Measurements from ENCODE around the gene PDGFA.

The PDGFA gene

DNA sequence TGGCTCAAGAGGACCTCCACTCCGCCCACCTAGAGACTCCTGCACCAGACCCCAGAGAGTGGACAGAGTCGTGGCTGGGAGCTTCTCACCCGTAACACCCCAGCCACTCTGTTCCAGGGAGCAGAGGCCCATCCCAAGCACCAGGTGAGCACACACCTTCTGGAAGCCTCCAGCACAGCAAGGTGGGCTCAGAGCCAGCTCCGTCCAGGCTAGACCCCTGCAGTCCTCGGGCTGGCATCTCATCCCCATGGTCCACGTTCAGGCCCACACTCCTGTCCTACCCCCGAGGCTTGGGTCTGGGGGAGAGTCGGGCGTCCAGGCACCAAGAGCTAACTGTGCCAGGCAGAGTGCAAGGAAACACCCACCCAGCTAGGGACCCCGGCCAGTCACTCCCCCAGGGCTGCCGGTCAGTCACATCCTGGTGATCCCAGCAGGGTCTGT, 13.2 kb downstream of the PDGFA start:
- Histone ChIP-seq H3K4me3 (ENCODE audit: low read length) (no peak overlapping the region), H3K9ac (ENCODE audit: low read length) (no peak overlapping the region), H3K9me3 (ENCODE audit: control insufficient read depth, low read length) (no peaks in the 10 kb centered on the region), H3K36me3 (ENCODE audit: control insufficient read depth, insufficient read depth, low read length, severe bottlenecking) (no peaks in the 10 kb centered on the region), H3K4me1 (ENCODE audit: control insufficient read depth, insufficient read depth, low read length) (peaks cover 7% of the 10 kb centered on the region), H3K27me3 (replicated peaks; ENCODE audit: control insufficient read depth, insufficient read depth, low read length) (no peaks in the 10 kb centered on the region)
- no peak for DNase-seq (ENCODE audit: low read depth)

DNA sequence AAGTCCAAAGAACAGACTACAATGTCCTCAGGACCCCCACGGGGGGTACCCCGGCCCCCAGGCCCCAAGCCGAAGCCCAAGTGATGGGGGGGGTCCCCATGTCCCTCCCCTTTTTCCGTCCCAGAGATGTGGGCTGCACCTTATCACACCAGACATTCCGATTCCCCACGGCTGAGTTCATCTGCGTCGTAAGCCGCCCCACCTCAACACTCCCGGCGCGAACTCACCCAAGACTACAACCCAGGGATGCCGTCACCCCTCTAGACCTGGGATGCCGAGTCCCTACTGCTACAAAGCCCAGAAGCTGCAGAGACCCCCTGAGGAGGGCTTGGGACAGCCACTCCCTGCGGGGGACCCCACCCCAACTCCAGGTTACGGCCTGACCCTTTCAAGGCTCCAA, 14.5 kb downstream of the PDGFA start:
- Histone ChIP-seq H3K36me3 (ENCODE audit: control insufficient read depth, insufficient read depth, low read length, severe bottlenecking) (peaks cover 1% of the 10 kb centered on the region), H3K4me3 (ENCODE audit: low read length) (no peak overlapping the region), H3K27me3 (replicated peaks; ENCODE audit: control insufficient read depth, insufficient read depth, low read length) (no peaks in the 10 kb centered on the region), H3K9me3 (ENCODE audit: control insufficient read depth, low read length) (no peaks in the 10 kb centered on the region), H3K9ac (ENCODE audit: low read length) (no peak overlapping the region), H3K4me1 (ENCODE audit: control insufficient read depth, insufficient read depth, low read length) (peaks cover 7% of the 10 kb centered on the region)
- no peak for DNase-seq (ENCODE audit: low read depth)

DNA sequence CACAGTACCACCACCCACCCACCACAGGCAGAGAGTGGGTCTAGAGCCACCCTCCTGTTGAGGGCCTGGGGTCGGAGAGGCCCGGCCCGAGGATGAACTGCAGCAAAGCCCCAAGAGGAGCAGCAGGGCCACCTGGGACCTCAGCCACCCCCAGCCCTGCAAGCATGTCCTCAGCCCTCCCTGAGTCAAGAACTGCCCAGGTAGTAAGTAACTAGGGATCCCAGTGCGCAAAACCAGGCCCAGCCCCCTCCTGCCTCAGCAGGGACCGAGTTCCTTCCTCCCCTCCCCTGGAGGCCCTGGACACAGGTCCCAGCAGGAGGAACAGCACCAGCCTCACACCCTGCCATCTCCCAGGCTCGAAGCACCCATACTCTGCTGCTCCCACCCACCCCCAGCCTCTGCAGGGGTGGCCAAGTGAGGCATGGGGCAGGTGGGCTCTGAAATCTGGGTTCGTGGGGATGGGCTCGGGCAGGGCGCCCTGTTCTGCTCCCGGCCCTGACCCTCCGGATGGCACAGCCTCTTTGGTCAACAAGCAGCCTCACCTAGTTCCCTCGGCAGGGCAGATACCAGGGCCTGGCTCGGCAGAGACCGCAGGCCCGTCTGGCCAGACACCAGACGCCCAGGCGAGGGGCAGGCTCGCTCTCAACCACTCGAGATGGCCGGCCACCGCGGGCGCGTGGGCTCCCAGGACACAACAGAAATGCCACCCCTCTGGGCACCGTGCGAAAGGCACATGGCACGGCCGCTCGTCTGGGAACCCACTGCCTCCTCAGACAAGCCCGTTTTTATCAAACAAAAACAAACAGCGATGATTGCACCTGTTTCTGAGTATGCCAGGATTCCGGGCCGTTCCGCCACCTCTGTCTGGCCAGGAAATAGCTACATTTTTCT, 15.2 kb downstream of the PDGFA start:
- H3K36me3 ChIP-seq (ENCODE audit: control insufficient read depth, insufficient read depth, low read length, severe bottlenecking), result peaks cover 4% of the 10 kb centered on the region
- no peaks in the 10 kb centered on the region for H3K9me3 ChIP-seq (ENCODE audit: control insufficient read depth, low read length)
- DNase-seq (ENCODE audit: low read depth), result no peak
- peaks cover 7% of the 10 kb centered on the region for H3K4me1 ChIP-seq (ENCODE audit: control insufficient read depth, insufficient read depth, low read length)
- no peaks in the 10 kb centered on the region for H3K27me3 ChIP-seq (replicated peaks; ENCODE audit: control insufficient read depth, insufficient read depth, low read length)
- peak overlapping the region; percentile 52 for H3K9ac ChIP-seq (ENCODE audit: low read length)
- H3K4me3 ChIP-seq (ENCODE audit: low read length), result no peak overlapping the region

DNA sequence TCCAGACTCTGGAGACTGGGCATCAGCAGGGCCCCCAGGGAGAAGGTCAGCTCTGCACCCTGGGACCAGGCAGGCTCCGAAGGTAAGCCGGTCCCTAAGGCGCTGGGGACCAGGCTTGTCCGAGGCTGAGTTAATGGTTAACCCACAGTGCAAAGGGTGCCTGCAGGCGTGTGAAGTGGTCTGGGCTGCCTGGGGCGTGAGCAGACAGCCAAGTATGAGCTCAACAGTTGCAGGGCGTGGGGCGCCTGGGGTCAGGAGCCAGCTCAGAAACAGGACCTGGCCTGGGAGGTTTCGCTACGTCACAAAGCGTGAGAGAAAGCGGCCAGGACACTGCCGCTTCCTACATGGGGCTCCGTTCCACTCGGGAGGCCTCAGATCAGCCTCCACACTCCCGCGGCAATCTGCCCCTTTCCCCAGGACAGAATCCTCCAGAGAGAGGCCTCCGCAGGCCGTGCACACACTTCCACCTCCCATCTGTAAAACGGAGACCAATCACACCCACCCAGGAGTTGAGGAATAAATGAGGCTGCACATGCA, 16.0 kb downstream of the PDGFA start:
- no peaks in the 10 kb centered on the region for H3K27me3 ChIP-seq (replicated peaks; ENCODE audit: control insufficient read depth, insufficient read depth, low read length)
- H3K4me1 ChIP-seq (ENCODE audit: control insufficient read depth, insufficient read depth, low read length), result peaks cover 7% of the 10 kb centered on the region
- DNase-seq (ENCODE audit: low read depth), result no peak
- H3K36me3 ChIP-seq (ENCODE audit: control insufficient read depth, insufficient read depth, low read length, severe bottlenecking), result peaks cover 4% of the 10 kb centered on the region
- no peaks in the 10 kb centered on the region for H3K9me3 ChIP-seq (ENCODE audit: control insufficient read depth, low read length)
- no peak overlapping the region for H3K4me3 ChIP-seq (ENCODE audit: low read length)
- peak overlapping the region; percentile 52 for H3K9ac ChIP-seq (ENCODE audit: low read length)

DNA sequence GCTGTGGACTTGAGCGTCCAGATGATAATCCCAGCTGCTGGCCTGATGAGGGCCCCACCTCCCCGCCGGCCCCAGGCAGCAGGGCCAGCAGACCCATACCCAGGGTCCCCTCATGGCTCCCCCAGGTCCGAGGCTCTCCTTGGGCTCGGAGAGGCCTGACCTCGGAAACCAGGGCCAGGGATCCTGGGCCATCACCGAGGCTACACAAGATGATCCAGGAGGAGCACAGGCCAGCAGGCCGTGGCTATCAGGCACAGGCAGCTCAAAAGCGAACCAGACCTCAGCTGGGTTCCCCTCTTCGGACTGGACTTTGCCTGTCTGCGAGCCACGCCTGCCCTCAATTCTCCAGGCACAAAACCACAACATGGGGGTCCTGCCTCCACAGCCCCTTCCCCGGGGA, 17.4 kb downstream of the PDGFA start:
- H3K36me3 ChIP-seq (ENCODE audit: control insufficient read depth, insufficient read depth, low read length, severe bottlenecking), result peaks cover 4% of the 10 kb centered on the region
- peaks cover 7% of the 10 kb centered on the region for H3K4me1 ChIP-seq (ENCODE audit: control insufficient read depth, insufficient read depth, low read length)
- H3K27me3 ChIP-seq (replicated peaks; ENCODE audit: control insufficient read depth, insufficient read depth, low read length), result no peaks in the 10 kb centered on the region
- H3K9ac ChIP-seq (ENCODE audit: low read length), result no peak overlapping the region
- no peaks in the 10 kb centered on the region for H3K9me3 ChIP-seq (ENCODE audit: control insufficient read depth, low read length)
- no peak overlapping the region for H3K4me3 ChIP-seq (ENCODE audit: low read length)
- no peak for DNase-seq (ENCODE audit: low read depth)

DNA sequence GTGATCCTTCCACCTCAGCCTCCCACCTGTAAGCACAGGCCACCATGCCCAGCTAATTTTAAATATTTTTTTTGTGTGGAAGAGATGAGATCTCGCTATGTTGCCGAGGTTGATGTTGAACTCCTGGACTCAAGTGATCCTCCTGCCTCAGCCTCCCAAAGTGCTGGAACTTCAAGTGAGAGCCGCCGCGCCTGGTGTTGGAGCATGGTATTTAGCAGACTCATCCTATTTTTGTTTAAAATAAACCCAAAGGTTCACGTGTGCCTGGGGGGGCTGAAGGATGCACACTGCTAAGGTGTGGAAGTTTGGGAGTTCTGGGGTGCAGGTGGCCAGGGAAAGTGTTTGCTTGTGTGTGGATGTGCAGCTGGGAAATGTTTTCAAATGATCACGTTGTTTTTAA, 18.1 kb downstream of the PDGFA start:
- Histone ChIP-seq H3K27me3 (replicated peaks; ENCODE audit: control insufficient read depth, insufficient read depth, low read length) (no peaks in the 10 kb centered on the region), H3K9me3 (ENCODE audit: control insufficient read depth, low read length) (no peaks in the 10 kb centered on the region), H3K9ac (ENCODE audit: low read length) (no peak overlapping the region), H3K4me1 (ENCODE audit: control insufficient read depth, insufficient read depth, low read length) (peaks cover 7% of the 10 kb centered on the region), H3K36me3 (ENCODE audit: control insufficient read depth, insufficient read depth, low read length, severe bottlenecking) (peaks cover 4% of the 10 kb centered on the region), H3K4me3 (ENCODE audit: low read length) (no peak overlapping the region)
- no peak for DNase-seq (ENCODE audit: low read depth)

DNA sequence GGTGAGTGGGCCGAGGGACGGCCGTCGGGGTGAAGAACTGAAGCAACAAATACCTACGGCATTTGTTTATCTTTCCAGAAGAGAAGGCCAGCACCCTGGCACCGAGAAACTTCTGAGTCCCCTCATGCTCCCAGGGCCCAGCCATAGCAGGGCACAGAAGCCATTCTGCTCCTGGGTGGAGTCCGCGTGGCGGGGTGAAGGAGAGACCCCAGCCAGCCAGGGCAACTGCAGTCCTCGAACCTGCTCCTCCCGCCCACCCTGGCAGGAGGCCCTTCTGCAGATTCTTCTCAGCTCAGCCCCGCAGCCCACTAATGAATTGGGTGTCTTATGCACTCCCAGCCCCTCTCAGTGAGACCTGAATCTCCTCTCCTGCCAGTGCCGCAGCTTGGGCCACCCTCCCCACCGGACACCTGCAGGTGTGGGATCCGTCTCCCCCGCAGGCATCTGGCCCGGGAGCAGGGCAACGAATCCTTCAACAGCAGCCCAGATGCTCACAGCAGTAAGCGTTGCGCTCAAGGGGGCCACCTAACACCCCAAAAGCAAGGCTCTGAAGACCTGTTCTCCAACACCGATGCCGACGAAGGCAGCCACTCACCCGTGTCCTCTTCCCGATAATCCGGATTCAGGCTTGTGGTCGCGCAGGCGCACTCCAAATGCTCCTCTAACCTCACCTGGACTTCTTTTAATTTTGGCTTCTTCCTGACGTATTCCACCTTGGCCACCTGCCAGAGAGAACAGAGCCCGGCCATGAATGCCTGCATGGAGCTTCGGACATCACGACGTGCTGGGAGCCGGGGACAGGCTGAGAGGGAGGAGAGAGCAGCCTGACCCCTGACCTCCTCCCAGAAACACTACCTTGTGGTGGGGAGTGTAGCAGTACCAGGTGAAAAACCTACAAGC, 18.9 kb downstream of the PDGFA start:
- Histone ChIP-seq H3K36me3 (ENCODE audit: control insufficient read depth, insufficient read depth, low read length, severe bottlenecking) (peaks cover 4% of the 10 kb centered on the region), H3K27me3 (replicated peaks; ENCODE audit: control insufficient read depth, insufficient read depth, low read length) (no peaks in the 10 kb centered on the region)

DNA sequence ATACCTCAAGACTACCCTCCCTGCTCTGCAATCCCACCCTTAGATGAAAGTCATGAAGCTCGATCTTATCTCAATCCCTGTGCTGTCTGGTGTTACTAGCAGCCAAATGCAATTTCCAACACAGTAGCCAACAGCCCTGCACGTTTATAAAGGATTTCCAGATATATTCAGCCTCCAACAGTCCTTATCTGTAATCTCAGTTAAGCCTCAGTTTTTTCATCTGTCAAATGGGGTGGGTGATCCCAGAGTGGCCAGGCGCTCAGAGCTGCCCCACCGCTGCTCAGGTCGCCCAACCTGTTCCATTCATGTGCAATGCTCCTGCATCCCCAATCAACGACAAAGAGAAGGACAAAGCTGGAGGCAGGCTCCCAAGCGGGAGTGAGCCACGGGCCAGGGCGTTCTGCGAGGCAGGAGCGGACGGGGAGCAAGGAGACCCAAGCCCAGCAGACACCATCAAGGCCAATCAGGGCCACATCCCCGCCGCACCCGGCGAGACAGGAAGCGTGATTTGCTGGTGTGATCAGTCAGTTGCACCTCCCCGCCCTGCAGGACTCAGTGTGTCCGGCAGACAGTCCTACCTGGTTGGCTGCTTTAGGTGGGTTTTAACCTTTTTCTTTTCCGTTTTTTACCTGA, 19.7 kb downstream of the PDGFA start:
- H3K36me3 ChIP-seq (ENCODE audit: control insufficient read depth, insufficient read depth, low read length, severe bottlenecking), result peaks cover 4% of the 10 kb centered on the region
- H3K27me3 ChIP-seq (replicated peaks; ENCODE audit: control insufficient read depth, insufficient read depth, low read length), result no peaks in the 10 kb centered on the region
- H3K4me3 ChIP-seq (ENCODE audit: low read length), result no peak overlapping the region
- no peaks in the 10 kb centered on the region for H3K9me3 ChIP-seq (ENCODE audit: control insufficient read depth, low read length)
- DNase-seq (ENCODE audit: low read depth), result no peak
- H3K9ac ChIP-seq (ENCODE audit: low read length), result no peak overlapping the region
- peaks cover 7% of the 10 kb centered on the region for H3K4me1 ChIP-seq (ENCODE audit: control insufficient read depth, insufficient read depth, low read length)

More for the DNA sequence above, 18.9 kb downstream of the PDGFA start:
- Histone ChIP-seq H3K4me3 (ENCODE audit: low read length) (no peak overlapping the region), H3K4me1 (ENCODE audit: control insufficient read depth, insufficient read depth, low read length) (peaks cover 7% of the 10 kb centered on the region), H3K9me3 (ENCODE audit: control insufficient read depth, low read length) (no peaks in the 10 kb centered on the region), H3K9ac (ENCODE audit: low read length) (no peak overlapping the region)
- DNase-seq (ENCODE audit: low read depth), result no peak

DNA sequence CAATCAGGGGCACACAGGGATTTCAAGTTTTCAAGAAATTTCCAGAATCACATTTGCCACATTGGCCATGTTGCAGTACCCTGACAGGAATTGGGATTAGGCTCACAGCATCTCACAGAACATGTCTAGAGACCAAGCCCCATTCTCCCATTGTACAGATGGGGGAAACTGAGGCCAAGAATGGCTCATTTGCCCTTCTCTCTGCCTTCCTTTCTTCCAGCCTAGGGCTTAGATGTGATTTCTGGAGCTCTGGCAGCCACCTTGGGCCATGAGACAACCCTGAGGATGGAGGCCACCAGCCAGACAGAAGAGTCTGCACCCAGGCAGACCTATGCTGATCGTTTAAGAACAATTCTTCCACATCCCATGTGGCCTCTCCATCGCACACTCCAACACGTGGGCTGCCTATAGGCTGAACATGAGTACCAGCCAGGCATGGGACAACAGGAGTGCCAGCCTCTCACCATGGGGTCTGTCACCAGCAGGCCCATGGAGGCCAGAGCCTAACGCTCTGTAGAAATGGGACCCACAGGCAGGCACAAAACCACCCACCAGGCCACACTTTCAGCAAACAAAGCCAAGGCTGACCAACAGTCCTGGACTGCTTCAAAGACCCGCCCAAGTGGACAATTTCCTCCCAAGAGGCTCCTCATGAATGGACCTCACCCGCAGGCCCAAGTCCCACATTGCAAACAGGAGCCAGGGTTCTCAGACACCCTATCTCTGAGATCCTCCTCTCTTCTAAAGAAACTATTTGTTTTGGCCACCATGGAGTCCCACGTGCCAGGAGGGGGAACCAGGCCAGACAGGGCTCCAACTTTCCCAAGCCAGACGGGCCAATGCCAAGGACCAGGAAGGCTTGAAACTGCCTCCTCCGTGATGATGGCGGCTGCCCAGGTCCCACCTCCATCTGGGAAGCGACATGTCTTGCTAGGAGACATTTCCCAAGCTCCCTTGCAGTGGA, 20.7 kb downstream of the PDGFA start:
- H3K4me3 ChIP-seq (ENCODE audit: low read length), result no peak overlapping the region
- peaks cover 7% of the 10 kb centered on the region for H3K4me1 ChIP-seq (ENCODE audit: control insufficient read depth, insufficient read depth, low read length)
- H3K9ac ChIP-seq (ENCODE audit: low read length), result no peak overlapping the region
- peaks cover 4% of the 10 kb centered on the region for H3K36me3 ChIP-seq (ENCODE audit: control insufficient read depth, insufficient read depth, low read length, severe bottlenecking)
- no peaks in the 10 kb centered on the region for H3K27me3 ChIP-seq (replicated peaks; ENCODE audit: control insufficient read depth, insufficient read depth, low read length)
- H3K9me3 ChIP-seq (ENCODE audit: control insufficient read depth, low read length), result no peaks in the 10 kb centered on the region
- no peak for DNase-seq (ENCODE audit: low read depth)

DNA sequence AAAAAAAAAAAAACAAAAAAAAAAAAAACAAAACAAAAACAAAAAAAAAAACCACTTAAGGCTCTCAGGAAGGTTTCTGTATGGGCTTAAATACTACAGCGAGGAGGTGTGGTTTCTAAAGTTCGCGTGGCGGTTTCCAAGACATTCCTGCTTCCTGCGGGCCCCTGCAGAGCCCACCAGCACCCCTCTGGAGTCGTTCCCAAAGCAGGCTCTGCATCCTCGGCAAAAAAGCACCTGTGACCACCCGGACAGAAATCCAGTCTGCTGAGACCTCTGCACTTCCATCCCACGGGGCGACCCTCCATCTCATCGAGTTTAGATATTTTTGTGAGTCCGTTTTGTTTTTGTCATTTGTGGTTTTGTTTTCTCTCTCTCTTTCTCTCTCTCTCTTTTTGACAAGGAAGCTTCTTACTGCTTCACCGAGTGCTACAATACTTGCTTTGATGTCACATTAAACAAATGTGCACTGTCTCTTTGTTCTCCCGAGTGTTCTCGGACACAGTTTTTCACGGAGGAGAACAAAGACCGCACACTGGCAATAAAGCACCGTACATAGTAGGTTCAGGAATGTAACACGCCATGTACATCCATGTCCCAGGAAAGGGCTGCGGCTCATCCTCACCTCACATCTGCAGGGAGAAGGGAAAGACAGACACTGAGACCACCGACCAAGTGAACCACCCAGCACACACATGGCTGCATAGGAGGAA, 21.5 kb downstream of the PDGFA start:
- Histone ChIP-seq H3K4me3 (ENCODE audit: low read length) (no peak overlapping the region), H3K27me3 (replicated peaks; ENCODE audit: control insufficient read depth, insufficient read depth, low read length) (peaks cover under 1% of the 10 kb centered on the region), H3K4me1 (ENCODE audit: control insufficient read depth, insufficient read depth, low read length) (no peaks in the 10 kb centered on the region), H3K36me3 (ENCODE audit: control insufficient read depth, insufficient read depth, low read length, severe bottlenecking) (peaks cover 4% of the 10 kb centered on the region), H3K9me3 (ENCODE audit: control insufficient read depth, low read length) (no peaks in the 10 kb centered on the region), H3K9ac (ENCODE audit: low read length) (no peak overlapping the region)
- no peak for DNase-seq (ENCODE audit: low read depth)
